GM18499 (cell line): ENCODE data around the gene POU2F3.
"Not testable (repeated sequence)": the region's sequence is repeated elsewhere in the genome, so short reads cannot be mapped to it uniquely, and the experiment has no call there.

Experiments
- ATAC-seq: cut with Tn5 transposase; IDR thresholded peaks from one replicate; pipeline ENCODE4 v1.9.1; 2021; ENCODE audit warnings: moderate number of reproducible peaks; ENCODE audit not compliant: insufficient read depth, unreplicated experiment

The POU2F3 gene

DNA sequence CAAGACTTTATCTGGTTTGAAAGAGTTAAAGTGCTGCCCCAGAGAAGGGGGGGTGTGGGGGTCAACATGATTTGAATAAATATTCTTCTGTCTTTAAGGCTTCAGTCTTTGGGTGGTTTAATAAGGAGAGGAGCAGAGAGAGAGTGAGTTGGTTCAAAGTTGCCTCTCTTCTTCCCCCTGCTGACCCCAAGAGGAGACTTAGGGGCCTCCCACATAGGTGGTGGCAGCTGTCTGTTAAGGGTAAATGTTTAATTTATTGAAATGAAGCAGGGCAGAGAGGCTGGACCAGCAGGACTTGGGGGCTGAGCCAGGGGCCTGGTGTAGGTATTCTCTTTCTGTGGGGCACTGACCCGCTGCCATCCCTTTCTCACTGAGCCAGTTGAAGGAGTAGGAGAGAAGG lies 5.5 kb downstream of the POU2F3 start:
- no peak for ATAC-seq

GRCh38 chr11:120248551-120249278 lies 8.8 kb downstream of the POU2F3 start:
- ATAC-seq = peak; percentile 59

- no peak for ATAC-seq
Measured at GRCh38 chr11:120249279-120250262, 9.6 kb downstream of the POU2F3 start.

- ATAC-seq = not testable (repeated sequence)
Measured at GRCh38 chr11:120253377-120253776, 13.4 kb downstream of the POU2F3 start.

DNA sequence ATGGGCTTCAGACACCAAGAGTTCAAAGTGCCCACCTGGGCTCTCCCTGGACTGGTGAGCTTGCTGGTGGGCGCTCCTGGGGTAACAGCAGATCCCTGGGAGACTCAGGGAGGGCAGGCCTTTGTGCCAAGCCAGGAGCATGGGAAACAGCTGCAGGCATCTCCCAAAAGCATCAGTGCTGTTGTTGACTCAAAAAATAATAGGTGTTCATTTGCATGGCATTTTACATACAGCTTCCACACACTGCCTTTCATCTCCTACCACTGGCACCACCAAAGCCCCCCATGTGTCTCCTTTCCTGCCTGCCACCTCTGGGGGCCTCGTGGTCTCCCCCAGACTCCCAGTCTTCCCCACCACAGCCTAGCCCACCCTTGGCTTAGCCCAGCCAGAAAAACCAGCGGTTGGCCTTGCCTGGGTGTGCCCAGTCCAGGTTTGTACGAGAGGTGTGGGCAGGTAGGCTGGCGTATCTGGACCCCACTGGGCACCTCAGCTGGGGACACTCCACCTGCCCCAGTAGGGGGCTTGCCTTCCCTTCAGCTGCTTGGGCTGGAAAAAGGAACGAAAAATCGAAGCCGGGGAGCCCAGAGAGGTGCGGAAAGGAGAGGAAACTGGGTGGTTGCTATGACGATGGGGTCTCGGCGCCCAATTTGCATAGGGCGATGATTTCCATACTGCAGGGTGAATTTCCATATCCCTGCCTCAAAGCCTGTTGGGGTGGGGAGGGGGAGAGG lies 15.0 kb downstream of the POU2F3 start:
- ATAC-seq = no peak

GRCh38 chr11:120255519-120255866 lies 15.6 kb downstream of the POU2F3 start:
- no peak for ATAC-seq

DNA sequence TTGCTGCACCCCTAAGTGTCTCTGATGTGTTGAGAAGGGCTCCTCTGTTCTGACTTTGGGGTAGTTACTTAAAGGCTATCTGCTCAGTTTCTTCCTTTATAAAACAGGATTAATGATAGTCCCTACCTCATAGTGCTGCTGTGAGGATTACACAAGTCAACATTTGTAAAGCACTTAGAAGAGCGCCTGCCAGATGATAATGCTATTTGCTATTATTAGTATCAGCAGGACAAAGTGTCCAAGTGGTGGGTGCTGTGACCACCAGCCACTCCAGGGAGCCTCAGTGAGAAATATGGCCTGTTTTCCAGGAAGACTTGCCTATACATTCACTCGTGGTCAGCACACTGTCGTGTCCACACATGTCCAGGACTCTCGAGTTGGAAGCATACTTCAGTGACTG lies 16.2 kb downstream of the POU2F3 start:
- no peak for ATAC-seq

GRCh38 chr11:120256779-120257178 lies 16.8 kb downstream of the POU2F3 start:
- ATAC-seq = no peak

- no peak for ATAC-seq
Measured at GRCh38 chr11:120257346-120257745, 17.4 kb downstream of the POU2F3 start.

- no peak for ATAC-seq
Measured at GRCh38 chr11:120258661-120259060, 18.7 kb downstream of the POU2F3 start.

DNA sequence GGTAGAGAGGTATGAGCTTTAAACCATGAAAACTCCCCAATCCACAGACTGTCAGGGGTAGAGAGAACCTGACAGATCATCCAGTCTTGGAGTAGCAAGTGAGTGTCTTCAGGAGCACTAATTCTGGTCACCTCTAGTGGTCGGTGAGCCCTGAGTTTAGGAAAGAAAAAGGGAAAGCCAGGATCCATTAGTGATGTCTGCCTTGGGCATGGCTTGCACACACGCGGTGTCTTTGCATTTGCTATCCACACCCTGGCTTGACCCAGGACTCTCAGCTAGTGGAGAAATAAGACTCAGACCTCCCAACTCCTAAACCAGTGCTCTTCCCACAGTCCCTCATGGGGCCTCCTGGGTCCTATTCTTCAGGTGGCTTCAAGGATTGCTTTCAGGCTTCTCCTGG lies 19.3 kb downstream of the POU2F3 start:
- ATAC-seq = no peak

GRCh38 chr11:120259988-120260565 lies 20.1 kb downstream of the POU2F3 start:
- ATAC-seq = no peak

GRCh38 chr11:120260616-120261015 lies 20.7 kb downstream of the POU2F3 start:
- ATAC-seq = no peak

DNA sequence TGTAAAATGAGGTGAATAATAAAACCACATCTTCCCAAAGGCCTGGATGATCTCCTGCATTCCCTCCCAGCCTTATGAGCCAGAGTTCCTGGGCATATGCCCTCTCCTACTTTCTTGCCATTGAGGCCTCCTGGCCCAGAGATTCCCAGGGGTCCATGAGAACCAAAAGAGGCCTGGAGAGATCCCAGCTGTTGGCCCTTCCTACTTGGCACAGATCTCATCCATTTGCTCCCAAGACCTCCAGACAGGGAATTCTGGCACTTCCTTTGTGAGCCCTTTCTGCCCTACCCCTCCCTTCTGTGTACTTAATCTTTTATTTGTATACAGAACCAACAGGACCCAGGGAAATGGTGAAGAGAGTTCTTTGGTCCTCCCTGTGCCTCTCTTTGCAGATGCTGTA lies 21.4 kb downstream of the POU2F3 start:
- no peak for ATAC-seq

DNA sequence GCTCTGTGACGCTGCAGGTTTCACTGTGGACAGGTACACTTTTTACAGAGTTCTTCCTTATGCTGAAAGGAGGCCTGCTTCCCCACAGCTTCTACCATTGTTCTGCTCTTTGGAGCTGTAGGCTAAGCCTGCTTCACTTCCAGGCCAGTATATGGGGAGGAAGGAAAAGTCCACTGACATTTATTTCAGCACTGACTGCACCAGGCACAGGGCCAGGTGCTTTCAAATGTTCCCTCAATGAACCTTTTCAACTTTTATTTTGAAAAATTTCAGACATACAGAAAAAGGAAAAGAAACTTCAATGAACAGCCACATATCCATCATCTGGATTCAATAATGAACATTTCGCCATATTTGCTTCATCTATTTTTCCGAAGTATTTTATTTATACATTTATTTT lies 22.0 kb downstream of the POU2F3 start:
- no peak for ATAC-seq

- no peak for ATAC-seq
Measured at GRCh38 chr11:120267319-120267718, 27.4 kb downstream of the POU2F3 start.

GRCh38 chr11:120268686-120269085 lies 28.7 kb downstream of the POU2F3 start:
- no peak for ATAC-seq

DNA sequence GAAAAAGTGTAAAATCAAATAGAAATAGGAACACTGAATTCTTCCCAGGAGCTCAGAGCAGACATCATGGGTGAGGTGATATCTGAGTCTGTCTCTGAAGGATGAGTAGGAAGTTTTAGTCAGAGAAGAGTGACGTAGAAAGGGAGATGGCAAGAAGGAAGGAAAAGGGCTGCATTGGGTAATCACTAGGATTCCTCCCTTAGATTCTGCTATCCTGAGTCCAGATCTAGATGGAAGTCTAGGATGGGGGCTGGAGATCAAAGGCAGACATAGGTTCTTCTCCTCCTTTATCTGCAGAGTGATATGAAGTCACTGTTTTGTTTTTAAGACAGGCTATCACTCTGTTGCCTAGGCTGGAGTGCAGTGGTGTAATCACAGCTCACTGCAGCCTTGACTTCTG lies 30.4 kb downstream of the POU2F3 start:
- ATAC-seq = no peak

- no peak for ATAC-seq
Measured at GRCh38 chr11:120271672-120272071, 31.7 kb downstream of the POU2F3 start.

DNA sequence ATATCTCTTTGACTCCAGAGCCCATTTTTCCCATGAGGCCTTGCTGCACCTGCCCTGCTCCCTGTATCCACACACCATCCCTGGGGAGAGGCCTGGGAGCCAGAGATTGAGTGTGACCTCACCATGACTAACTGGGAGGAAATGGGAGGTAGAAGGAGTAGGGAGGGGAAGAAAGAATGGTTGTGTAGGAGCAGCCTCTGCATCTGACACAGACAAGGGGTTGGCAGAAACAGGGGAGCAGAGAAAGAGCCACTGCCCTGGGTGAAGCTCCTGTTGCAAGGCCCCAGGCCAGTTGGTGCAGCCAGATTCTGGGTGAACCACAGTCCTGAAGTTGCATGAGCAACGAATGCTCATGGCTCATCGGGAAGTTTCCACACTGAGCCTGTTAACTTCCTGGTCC lies 32.4 kb downstream of the POU2F3 start:
- no peak for ATAC-seq
